NCI-H774 (cell line): ENCODE data around the gene NTM.

Experiments
- DNase-seq: peaks from one replicate; lab custom pipeline; 2025; lab: John Stamatoyannopoulos, UW

The NTM gene

DNA sequence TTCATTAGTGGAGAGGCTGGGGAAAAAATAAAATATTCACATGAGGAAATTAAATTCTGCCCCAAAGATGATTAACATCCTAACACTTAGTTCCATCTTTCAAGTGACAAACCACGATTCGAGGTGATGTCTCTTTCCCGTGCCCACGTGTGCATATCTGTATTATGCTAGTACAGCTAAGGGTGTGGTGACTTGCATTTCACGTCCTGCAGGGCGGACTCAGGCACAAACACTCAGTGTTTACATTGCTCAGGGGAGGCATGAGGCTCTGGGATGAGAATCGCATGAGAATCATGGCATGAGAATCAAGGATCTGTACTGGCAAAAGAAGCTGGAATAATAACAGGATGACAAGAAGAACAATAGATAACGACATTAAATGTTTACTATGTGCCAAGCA, 179.4 kb downstream of the NTM start:
- no peak for DNase-seq

GRCh38 chr11:131560287-131560686, 189.9 kb downstream of the NTM start:
- no peak for DNase-seq

DNA sequence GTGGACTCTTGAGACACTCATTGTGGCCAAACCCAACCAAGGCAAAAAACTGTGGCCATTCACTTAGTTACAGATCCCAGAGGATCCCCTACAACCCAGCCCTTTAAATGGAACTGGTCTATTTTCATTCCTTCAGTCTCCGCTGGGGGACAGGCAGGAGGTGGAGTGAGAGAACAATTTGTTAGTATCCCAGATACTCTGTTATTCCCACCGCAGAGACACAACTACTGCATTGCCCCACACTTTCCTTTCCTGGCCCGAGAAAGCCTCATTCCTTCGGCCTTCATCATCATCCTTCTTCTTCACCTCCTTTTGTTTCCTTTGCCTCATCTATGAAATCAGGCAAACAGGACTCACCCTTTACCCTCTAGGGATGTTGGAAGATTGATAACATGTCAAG, 191.1 kb downstream of the NTM start:
- DNase-seq: no peak

GRCh38 chr11:131561972-131562371, 191.6 kb downstream of the NTM start:
- no peak for DNase-seq

- DNase-seq: no peak
These were observed 197.9 kb downstream of the NTM start for GRCh38 chr11:131568318-131568717.

- DNase-seq: no peak
These were observed 201.2 kb downstream of the NTM start for GRCh38 chr11:131571571-131571970.

GRCh38 chr11:131572423-131572822, 202.0 kb downstream of the NTM start:
- DNase-seq: no peak

DNA sequence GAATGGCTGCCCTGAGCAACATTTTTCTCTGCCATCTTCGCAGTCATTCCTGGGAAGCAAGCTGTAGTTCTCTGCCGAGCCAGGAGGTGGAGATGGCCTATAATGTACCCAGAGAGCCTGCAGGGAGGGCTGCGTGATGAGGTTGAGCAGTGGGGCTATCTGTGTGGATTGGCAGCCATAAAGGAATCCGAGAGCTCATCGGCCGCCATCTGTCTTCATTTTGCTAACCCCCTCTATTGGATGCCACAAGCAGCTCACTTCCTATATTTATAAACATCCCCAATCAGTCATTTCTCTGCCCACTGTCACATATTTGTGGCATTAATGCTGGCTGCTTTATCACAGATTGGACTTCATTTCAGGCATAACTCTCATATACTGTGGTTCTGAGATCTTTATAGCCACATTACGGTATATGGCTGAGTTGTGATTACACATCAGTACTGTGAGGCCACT, 209.5 kb downstream of the NTM start:
- no peak for DNase-seq

DNA sequence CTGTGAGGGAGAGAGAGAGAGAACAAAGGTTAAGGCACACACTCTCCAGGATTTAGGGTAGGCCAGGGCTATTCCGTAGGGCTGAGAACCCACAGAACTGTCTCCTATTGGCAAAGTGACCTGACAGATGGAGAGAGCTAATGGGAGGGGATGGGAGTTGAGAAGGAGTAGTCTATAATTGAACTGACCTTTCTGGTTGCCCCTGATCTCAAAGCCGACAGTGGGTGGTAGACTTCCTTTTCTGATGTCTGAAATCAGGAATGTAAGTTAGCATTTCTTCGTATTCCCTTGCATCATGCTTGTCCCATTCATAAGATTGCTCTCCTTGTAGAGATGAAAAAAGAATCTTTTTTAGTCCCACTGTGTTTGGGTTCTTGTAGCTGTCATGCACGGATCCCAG, 210.1 kb downstream of the NTM start:
- no peak for DNase-seq

GRCh38 chr11:131581046-131581445, 210.6 kb downstream of the NTM start:
- DNase-seq: no peak

DNA sequence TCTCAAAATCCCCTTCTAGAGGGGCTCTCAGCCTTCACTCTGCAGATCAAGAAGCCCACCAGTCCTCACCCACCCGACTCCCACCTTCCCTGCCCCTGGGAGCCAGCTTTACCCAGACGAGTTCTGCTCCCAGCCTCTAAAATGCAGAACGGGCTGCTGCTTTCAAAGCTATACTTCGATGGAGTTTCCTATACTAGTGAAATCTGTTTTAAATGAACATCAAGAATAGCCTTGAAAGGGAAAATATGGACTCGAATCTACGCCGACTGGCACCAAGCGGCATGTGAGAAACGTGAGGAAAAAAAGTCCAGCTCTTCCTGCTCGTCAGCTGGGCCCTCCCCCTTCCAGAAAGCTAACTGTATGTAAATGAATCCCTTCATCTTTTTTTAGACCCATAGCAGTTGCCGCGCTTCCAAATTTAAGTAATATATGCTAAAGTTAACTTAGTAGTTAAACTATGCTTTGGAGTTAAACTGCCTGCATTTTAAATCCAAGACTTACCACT, 211.7 kb downstream of the NTM start:
- DNase-seq: no peak

DNA sequence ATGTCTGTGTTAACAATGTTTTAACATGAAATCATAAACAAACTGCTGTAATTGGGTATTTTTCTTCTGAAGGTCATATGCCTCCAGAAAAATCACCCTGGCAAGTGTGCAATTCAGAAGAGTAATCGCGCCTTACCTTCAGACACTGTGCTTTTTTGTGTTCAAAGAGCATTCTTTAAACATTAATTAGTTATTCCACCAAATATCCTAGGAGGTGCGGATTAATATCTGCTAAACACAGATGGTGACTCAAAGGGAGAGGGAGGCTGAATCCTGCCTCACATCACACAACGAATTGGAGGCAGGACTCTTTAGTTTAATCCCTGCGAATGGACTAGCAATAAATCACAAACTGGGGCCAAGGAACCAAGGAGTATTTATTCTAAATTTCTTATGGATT, 213.0 kb downstream of the NTM start:
- no peak for DNase-seq

DNA sequence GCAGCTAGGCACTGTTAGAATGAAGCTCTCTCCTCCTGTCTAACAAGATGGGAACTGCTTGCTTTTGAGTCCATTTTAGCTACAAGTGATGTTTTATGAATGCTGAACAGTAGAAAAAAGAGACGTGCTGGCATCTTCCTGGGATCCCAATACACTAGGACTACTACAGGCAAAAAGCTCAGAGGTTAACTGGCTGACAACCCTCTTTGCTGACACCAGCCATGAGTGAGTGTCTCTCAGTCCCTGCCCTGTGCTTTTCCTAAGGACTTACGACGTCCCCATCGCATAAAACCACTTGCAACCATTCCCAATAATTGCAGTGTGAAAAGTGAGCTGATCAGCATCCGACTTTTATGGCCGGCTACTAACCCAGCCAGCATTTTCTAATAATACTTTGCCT, 213.5 kb downstream of the NTM start:
- DNase-seq: no peak

DNA sequence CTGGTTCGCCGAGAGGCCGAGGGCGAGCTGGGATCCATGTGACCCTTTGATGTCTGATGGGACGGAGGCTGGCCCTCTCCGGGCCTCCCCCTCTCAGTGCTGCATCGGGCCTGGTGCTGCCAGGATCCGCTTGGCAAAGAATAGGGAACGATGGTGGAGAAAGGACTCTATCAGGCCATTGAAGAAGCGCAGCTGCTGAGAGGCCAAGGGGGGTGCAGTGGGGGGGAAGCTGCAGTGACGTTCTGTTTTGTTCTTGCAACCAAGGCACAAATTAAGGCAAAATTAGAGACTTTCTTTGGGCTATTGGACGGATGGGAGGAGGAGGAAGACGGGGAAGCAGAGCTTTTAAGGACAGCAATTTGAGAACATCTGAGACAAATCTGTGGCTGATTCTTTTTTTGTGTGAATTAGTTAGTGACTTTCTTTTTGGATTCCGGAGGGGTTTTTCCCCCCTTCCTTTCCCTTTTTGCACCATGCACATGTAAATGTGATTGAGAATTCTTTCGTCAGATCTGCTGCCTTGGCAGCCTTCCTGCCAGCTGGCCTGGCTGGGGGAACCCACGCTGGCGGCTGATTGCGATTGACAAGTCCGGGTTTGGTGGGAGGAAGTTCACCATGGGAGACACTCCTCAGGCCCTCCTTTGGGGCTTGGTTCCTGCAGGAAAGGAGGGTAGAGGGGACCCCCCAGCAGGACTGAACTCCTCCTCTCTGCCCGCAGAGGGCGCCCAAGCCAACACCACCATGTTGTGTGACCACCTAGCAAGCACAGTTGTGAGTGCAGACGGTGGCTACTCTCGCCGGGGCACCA, 214.6 kb downstream of the NTM start:
- no peak for DNase-seq

DNA sequence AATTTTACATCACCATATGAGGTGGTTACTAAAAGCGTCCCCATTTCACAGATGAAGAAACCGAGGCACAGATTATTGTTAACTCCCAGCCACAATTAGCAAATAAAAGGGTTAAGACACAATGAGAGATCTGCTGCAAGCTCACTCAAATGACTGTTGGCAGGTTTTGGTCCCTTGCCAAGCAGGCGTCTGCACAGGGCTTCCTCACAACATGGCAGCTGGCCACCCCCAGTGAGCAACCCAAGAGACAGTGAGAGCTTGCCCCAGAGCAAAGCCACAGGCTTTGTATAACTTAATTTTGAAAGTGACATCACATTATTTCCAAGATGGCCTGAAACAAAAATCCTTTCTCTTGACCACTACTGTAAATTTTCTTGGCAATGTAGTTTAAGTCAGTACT, 217.6 kb downstream of the NTM start:
- DNase-seq: no peak

- no peak for DNase-seq
These were observed 220.6 kb downstream of the NTM start for GRCh38 chr11:131591051-131591461.

GRCh38 chr11:131592152-131592551, 221.7 kb downstream of the NTM start:
- DNase-seq: no peak

DNA sequence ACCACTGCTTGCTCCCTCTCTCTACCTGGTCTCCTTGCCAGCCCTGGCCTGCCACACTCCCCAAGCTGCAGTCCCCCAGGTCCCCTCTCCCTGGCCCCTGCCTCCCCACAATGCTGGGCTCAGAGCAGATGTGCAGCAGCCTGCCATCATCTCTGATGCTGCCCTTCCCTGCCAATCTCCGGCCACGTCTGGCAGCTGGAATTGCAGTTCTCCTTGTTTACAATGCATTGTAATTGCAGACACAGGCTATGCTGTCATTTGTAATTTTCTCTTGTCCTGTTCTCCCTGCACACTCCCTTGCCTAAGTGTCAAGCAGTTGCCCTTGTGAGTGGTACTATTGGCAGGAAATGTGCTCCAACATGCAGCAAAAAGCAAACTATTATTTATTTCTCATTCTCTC, 222.3 kb downstream of the NTM start:
- DNase-seq: no peak

- no peak for DNase-seq
These were observed 222.9 kb downstream of the NTM start for GRCh38 chr11:131593301-131593700.

- DNase-seq: no peak
These were observed 225.4 kb downstream of the NTM start for GRCh38 chr11:131595797-131596196.

DNA sequence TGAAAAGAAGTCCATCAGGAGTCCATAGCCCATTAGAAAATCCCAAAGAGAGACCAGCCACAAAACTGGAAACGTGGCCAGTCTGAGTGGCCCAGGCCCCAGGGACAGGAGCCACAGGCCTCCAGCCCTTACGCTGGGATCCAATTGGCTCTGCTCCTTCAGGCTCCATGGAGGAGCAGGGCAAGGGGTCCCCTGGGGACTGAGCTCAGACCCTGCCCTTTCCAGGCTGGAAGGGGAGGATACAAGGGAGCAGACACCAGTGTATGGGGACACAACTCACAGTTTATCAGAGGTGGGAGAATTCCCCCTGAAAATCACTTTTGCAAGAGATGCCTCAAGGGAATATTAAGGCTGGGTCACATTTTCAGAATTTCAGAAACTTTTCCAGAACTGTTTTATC, 227.5 kb downstream of the NTM start:
- DNase-seq: no peak

GRCh38 chr11:131598305-131598704, 227.9 kb downstream of the NTM start:
- DNase-seq: no peak

DNA sequence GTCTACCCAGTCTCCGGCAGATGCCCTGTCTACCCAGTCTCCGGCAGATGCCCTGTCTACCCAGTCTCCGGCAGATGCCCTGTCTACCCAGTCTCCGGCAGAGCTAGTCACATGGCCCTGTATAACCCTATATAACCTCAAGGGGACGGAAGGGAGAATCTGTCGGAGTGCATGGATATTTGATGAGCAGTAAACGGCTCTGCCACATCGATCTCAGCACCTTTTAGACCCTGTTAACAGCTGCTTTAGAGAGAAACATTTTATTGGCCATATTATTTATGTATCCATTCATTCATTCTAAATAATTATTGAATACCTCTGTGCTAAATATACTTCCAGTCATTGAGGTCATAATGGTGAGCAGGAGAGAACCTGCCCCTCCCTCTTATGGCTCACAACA, 228.9 kb downstream of the NTM start:
- no peak for DNase-seq

GRCh38 chr11:131600628-131601027, 230.2 kb downstream of the NTM start:
- no peak for DNase-seq
